Measurements from ENCODE around the gene HLA-G. TPM values are rescaled to one million over a fixed set of nuclear protein-coding genes. Genes with fewer than 3 reads are reported as not detected.
"Not testable (repeated sequence)": the region's sequence is repeated elsewhere in the genome, so short reads cannot be mapped to it uniquely, and the experiment has no call there.

HLA-G gene
- total and polyA plus RNA-seq, 2 experiments from 2014 or later: 1.5 TPM; not detected in 1

- in situ Hi-C loops (cut with MboI): no loop called here
- no peaks in the 10 kb centered on the region for H3K79me2 ChIP-seq (ENCODE audit: insufficient read depth)
- H3K4me3 ChIP-seq: no peak overlapping the region
- H3K4me2 ChIP-seq (ENCODE audit: unreplicated experiment): no peak overlapping the region
- WGBS, 2 experiments (ENCODE audit: low coverage in 1 of 2, low lambda C conversion rate in 2 of 2, missing lambda C conversion rate in 2 of 2): 24 to 31% methylated on average over 3 of the region's 3 CpGs
- no peaks in the 10 kb centered on the region for H3K9me2 ChIP-seq (ENCODE audit: insufficient read depth)
- DNase-seq: no peak
- TF ChIP-seq EZH2phosphoT487 (IDR thresholded peaks at IDR 0.05; ENCODE audit: insufficient read depth, low read depth): no peak
- no peak for TF ChIP-seq EZH2 (IDR thresholded peaks at IDR 0.05; ENCODE audit: insufficient read depth, poor library complexity, severe bottlenecking)
- H2AFZ ChIP-seq: no peak overlapping the region
- no peaks in the 10 kb centered on the region for H3F3A ChIP-seq (ENCODE audit: insufficient read depth)
- no peaks in the 10 kb centered on the region for H3K9me3 ChIP-seq (ENCODE audit: low read depth)
- H3K4me1 ChIP-seq (ENCODE audit: insufficient read depth): no peaks in the 10 kb centered on the region
- no peak overlapping the region for H3K27ac ChIP-seq
- no peaks in the 10 kb centered on the region for H3K36me3 ChIP-seq (ENCODE audit: low read depth)
- no peak overlapping the region for H3K9ac ChIP-seq
- no peaks in the 10 kb centered on the region for H4K20me1 ChIP-seq (ENCODE audit: insufficient read depth)
- H3K27me3 ChIP-seq (replicated peaks; ENCODE audit: insufficient read depth): no peaks in the 10 kb centered on the region
These were observed 45.2 kb downstream of the HLA-G start for GRCh38 chr6:29872791-29873190.

GRCh38 chr6:29875257-29875656, 47.6 kb downstream of the HLA-G start:
- H2AFZ ChIP-seq: no peak overlapping the region
- H3K4me3 ChIP-seq: no peak overlapping the region
- H3K27me3 ChIP-seq (replicated peaks; ENCODE audit: insufficient read depth): no peaks in the 10 kb centered on the region
- no peaks in the 10 kb centered on the region for H3K36me3 ChIP-seq (ENCODE audit: low read depth)
- H3K27ac ChIP-seq: no peak overlapping the region
- no peaks in the 10 kb centered on the region for H3K9me3 ChIP-seq (ENCODE audit: low read depth)
- no peak overlapping the region for H3K4me2 ChIP-seq (ENCODE audit: unreplicated experiment)
- no peak overlapping the region for H3K9ac ChIP-seq
- WGBS, 2 experiments (ENCODE audit: low coverage in 1 of 2, low lambda C conversion rate in 2 of 2, missing lambda C conversion rate in 2 of 2): 90 to 100% methylated on average over 1 of the region's 1 CpG
- no peaks in the 10 kb centered on the region for H3K4me1 ChIP-seq (ENCODE audit: insufficient read depth)
- no peak for DNase-seq
- no peaks in the 10 kb centered on the region for H3F3A ChIP-seq (ENCODE audit: insufficient read depth)
- H3K79me2 ChIP-seq (ENCODE audit: insufficient read depth): no peaks in the 10 kb centered on the region
- TF ChIP-seq EZH2phosphoT487 (IDR thresholded peaks at IDR 0.05; ENCODE audit: insufficient read depth, low read depth): no peak
- TF ChIP-seq EZH2 (IDR thresholded peaks at IDR 0.05; ENCODE audit: insufficient read depth, poor library complexity, severe bottlenecking): no peak
- in situ Hi-C loops (cut with MboI): no loop called here
- no peaks in the 10 kb centered on the region for H4K20me1 ChIP-seq (ENCODE audit: insufficient read depth)
- H3K9me2 ChIP-seq (ENCODE audit: insufficient read depth): no peaks in the 10 kb centered on the region

GRCh38 chr6:29875734-29876133, 48.1 kb downstream of the HLA-G start:
- in situ Hi-C loops (cut with MboI); H3F3A ChIP-seq (ENCODE audit: insufficient read depth); H3K27me3 ChIP-seq (replicated peaks; ENCODE audit: insufficient read depth); H4K20me1 ChIP-seq (ENCODE audit: insufficient read depth); H3K9me3 ChIP-seq (ENCODE audit: low read depth); H3K4me3 ChIP-seq; DNase-seq; H3K9ac ChIP-seq; H2AFZ ChIP-seq; H3K27ac ChIP-seq; H3K4me2 ChIP-seq (ENCODE audit: unreplicated experiment); H3K4me1 ChIP-seq (ENCODE audit: insufficient read depth); H3K36me3 ChIP-seq (ENCODE audit: low read depth); H3K9me2 ChIP-seq (ENCODE audit: insufficient read depth); H3K79me2 ChIP-seq (ENCODE audit: insufficient read depth): not testable (repeated sequence)
- WGBS, 2 experiments (ENCODE audit: low coverage in 1 of 2, low lambda C conversion rate in 2 of 2, missing lambda C conversion rate in 2 of 2): no CpG with 5 or more reads among the region's 6 CpGs

Small RNA genes within 50 kb of the gene (small RNA-seq; reads per million reads assigned to genes)
- not detected for gene MICG (ENCODE audit: low read depth, low replicate concordance)

Other genes with a start within 250 kb of the HLA-G start
- not detected in 2 replicates for gene OR2H2, start 242.7 kb upstream of the HLA-G start, total RNA-seq (2014; rRNA removed; shearing (Covaris generic))
- not detected in 2 replicates for gene OR2H2, start 242.7 kb upstream of the HLA-G start, polyA plus RNA-seq (2016; fragmentation: Nextera tagmentation; extraction: Ambion mirVana)
- gene GABBR1, start 194.6 kb upstream of the HLA-G start, total RNA-seq (2014; rRNA removed; shearing (Covaris generic)): 4.6 and 5.3 TPM in 2 replicates
- gene GABBR1, start 194.6 kb upstream of the HLA-G start, polyA plus RNA-seq (2016; fragmentation: Nextera tagmentation; extraction: Ambion mirVana): 5.8 and 6.1 TPM in 2 replicates
- not detected in 2 replicates for gene MOG, start 170.7 kb upstream of the HLA-G start, total RNA-seq (2014; rRNA removed; shearing (Covaris generic))
- gene MOG, start 170.7 kb upstream of the HLA-G start, polyA plus RNA-seq (2016; fragmentation: Nextera tagmentation; extraction: Ambion mirVana): not detected in 2 replicates
- gene ZFP57, start 146.7 kb upstream of the HLA-G start, total RNA-seq (2014; rRNA removed; shearing (Covaris generic)): not detected in 2 replicates
- gene ZFP57, start 146.7 kb upstream of the HLA-G start, polyA plus RNA-seq (2016; fragmentation: Nextera tagmentation; extraction: Ambion mirVana): not detected in 2 replicates
- gene HLA-F, start 104.4 kb upstream of the HLA-G start, total RNA-seq (2014; rRNA removed; shearing (Covaris generic)): 0.13 and 0.43 TPM in 2 replicates
- 0.37 and 0.93 TPM in 2 replicates for gene HLA-F, start 104.4 kb upstream of the HLA-G start, polyA plus RNA-seq (2016; fragmentation: Nextera tagmentation; extraction: Ambion mirVana)
- 546 and 634 TPM in 2 replicates for gene HLA-A, start 114.7 kb downstream of the HLA-G start, total RNA-seq (2014; rRNA removed; shearing (Covaris generic))
- gene HLA-A, start 114.7 kb downstream of the HLA-G start, polyA plus RNA-seq (2016; fragmentation: Nextera tagmentation; extraction: Ambion mirVana): 508 and 529 TPM in 2 replicates
- gene POLR1H, start 233.4 kb downstream of the HLA-G start, total RNA-seq (2014; rRNA removed; shearing (Covaris generic)): 19.2 and 21.9 TPM in 2 replicates
- gene POLR1H, start 233.4 kb downstream of the HLA-G start, polyA plus RNA-seq (2016; fragmentation: Nextera tagmentation; extraction: Ambion mirVana): 31.7 and 32.1 TPM in 2 replicates
- 40.2 and 44.1 TPM in 2 replicates for gene PPP1R11, start 239.4 kb downstream of the HLA-G start, total RNA-seq (2014; rRNA removed; shearing (Covaris generic))
- gene PPP1R11, start 239.4 kb downstream of the HLA-G start, polyA plus RNA-seq (2016; fragmentation: Nextera tagmentation; extraction: Ambion mirVana): 77.5 and 83.1 TPM in 2 replicates
- gene RNF39, start 247.9 kb downstream of the HLA-G start, total RNA-seq (2014; rRNA removed; shearing (Covaris generic)): not detected in 2 replicates
- gene RNF39, start 247.9 kb downstream of the HLA-G start, polyA plus RNA-seq (2016; fragmentation: Nextera tagmentation; extraction: Ambion mirVana): 0.21 and 0.30 TPM in 2 replicates